H1 (cell line): ENCODE data around the gene COL28A1. TPM values are rescaled to one million over a fixed set of nuclear protein-coding genes. Genes with fewer than 3 reads are reported as not detected.

Experiments
- CTCF ChIA-PET: fragments of 300-600 bp; sonication (Branson Sonifier 250); formaldehyde crosslinking; loops from one replicate; lab custom pipeline; 2021; ENCODE audit not compliant: partially characterized antibody; lab: Charles Lee
- POLR2A ChIA-PET: fragments of 300-600 bp; sonication (Branson Sonifier 250); formaldehyde crosslinking; loops from one replicate; lab custom pipeline; 2021; ENCODE audit warnings: inconsistent platforms; ENCODE audit not compliant: partially characterized antibody; lab: Charles Lee
- DNase-seq, 2 experiments: peaks; one replicate each; pipeline versions ENCODE4 v3.0.0 to v3.0.0-alpha.2; 2010 to 2022; ENCODE audit warnings: low spot score in 2 of 2, low read depth in 1 of 2, mixed read lengths in 1 of 2
- FAIRE-seq: peaks from 2 replicates; lab custom pipeline; 2011; peaks lifted over from hg19 to GRCh38; lab: Jason Lieb, UNC
- H2AFZ ChIP-seq: 2 replicates; pipeline ENCODE4 v1.8.1; 2012; ENCODE audit warnings: low read length, inconsistent platforms
- H2AK5ac ChIP-seq: 2 replicates; pipeline ENCODE4 v1.6.1; 2013; ENCODE audit warnings: low read depth, low read length
- H2BK120ac ChIP-seq: replicated peaks from 2 replicates; pipeline ENCODE3; 2013; ENCODE audit warnings: low read depth, low read length, inconsistent platforms
- H2BK12ac ChIP-seq: 2 replicates; pipeline ENCODE4 v1.6.1; 2013; ENCODE audit warnings: low read depth, low read length
- H2BK15ac ChIP-seq: 2 replicates; pipeline ENCODE4 v1.6.1; 2013; ENCODE audit warnings: low read length
- H2BK20ac ChIP-seq: 2 replicates; pipeline ENCODE4 v1.6.1; 2013; ENCODE audit warnings: low read length
- H2BK5ac ChIP-seq: 2 replicates; pipeline ENCODE4 v1.6.1; 2013; ENCODE audit warnings: low read depth, low read length
- H3K14ac ChIP-seq: 2 replicates; pipeline ENCODE4 v1.6.1; 2013; ENCODE audit warnings: inconsistent platforms; ENCODE audit not compliant: insufficient read length
- H3K18ac ChIP-seq: 2 replicates; pipeline ENCODE4 v1.6.1; 2013; ENCODE audit warnings: low read length; ENCODE audit errors: extremely low read depth
- H3K23ac ChIP-seq: 2 replicates; pipeline ENCODE4 v1.6.1; 2013; ENCODE audit warnings: inconsistent platforms; ENCODE audit not compliant: insufficient read length
- H3K23me2 ChIP-seq: 2 replicates; pipeline ENCODE4 v1.6.1; 2013; ENCODE audit warnings: low read depth, low read length
- H3K27ac ChIP-seq: 2 replicates; pipeline ENCODE4 v1.6.1; 2011; ENCODE audit warnings: low read depth, low read length, inconsistent platforms
- H3K27me3 ChIP-seq, 4 experiments: replicated peaks in 1 of 4; 1 replicate in 1 of 4; 2 replicates in 3 of 4; pipeline versions ENCODE4 v1.6.1 to v1.8.1; 2011 to 2013; ENCODE audit warnings: low read length in 3 of 4, mild to moderate bottlenecking in 3 of 4, inconsistent platforms in 2 of 4, mixed read lengths in 2 of 4, moderate library complexity in 1 of 4; ENCODE audit not compliant: control insufficient read depth in 3 of 4, insufficient read depth in 3 of 4; ENCODE audit errors: extremely low read depth in 1 of 4
- H3K36me3 ChIP-seq, 4 experiments: 2 replicates each; pipeline versions ENCODE4 v1.6.1 to v1.8.1; 2011 to 2013; ENCODE audit warnings: mild to moderate bottlenecking in 4 of 4, low read length in 3 of 4, moderate library complexity in 2 of 4, control low read depth in 1 of 4, inconsistent platforms in 1 of 4; ENCODE audit not compliant: insufficient read depth in 4 of 4, control insufficient read depth in 2 of 4
- H3K4ac ChIP-seq: replicated peaks from 2 replicates; pipeline ENCODE3; 2013; ENCODE audit warnings: low read length, low read depth, mixed read lengths, inconsistent platforms; ENCODE audit not compliant: insufficient read length
- H3K4me1 ChIP-seq, 4 experiments: replicated peaks in 1 of 4; 1 replicate in 1 of 4; 2 replicates in 3 of 4; pipeline versions ENCODE4 v1.6.1 to v1.8.1; 2011 to 2013; ENCODE audit warnings: low read length in 3 of 4, inconsistent platforms in 2 of 4, mixed read lengths in 1 of 4; ENCODE audit not compliant: insufficient read depth in 4 of 4, control insufficient read depth in 3 of 4
- H3K4me2 ChIP-seq, 2 experiments: 2 replicates each; pipeline versions ENCODE4 v1.6.1 to v1.8.1; 2011 to 2013; ENCODE audit warnings: low read depth in 2 of 2, low read length in 2 of 2, control low read depth in 1 of 2, inconsistent platforms in 1 of 2, mild to moderate bottlenecking in 1 of 2; ENCODE audit not compliant: insufficient read depth in 1 of 2
- H3K4me3 ChIP-seq, 4 experiments: fragments of 200-600, 300-600 bp in 1 of 4; sonication (generic), shearing (Covaris generic), sonication (Bioruptor Twin) in 1 of 4; 2 replicates each; pipeline versions ENCODE4 v1.5.1 to v1.8.1; 2011 to 2016; ENCODE audit warnings: low read length in 4 of 4, low read depth in 3 of 4, control low read depth in 2 of 4, inconsistent platforms in 2 of 4, mild to moderate bottlenecking in 2 of 4, mixed read lengths in 1 of 4, moderate library complexity in 1 of 4; ENCODE audit not compliant: insufficient read depth in 2 of 4; ENCODE audit errors: extremely low read depth in 1 of 4
- H3K56ac ChIP-seq: replicated peaks from 2 replicates; pipeline ENCODE3; 2013; ENCODE audit warnings: low read depth, mild to moderate bottlenecking, mixed read lengths, low read length, inconsistent platforms; ENCODE audit not compliant: insufficient read length
- H3K79me1 ChIP-seq: 2 replicates; pipeline ENCODE4 v1.6.1; 2013; ENCODE audit warnings: low read depth, low read length, control low read depth
- H3K79me2 ChIP-seq, 2 experiments: 2 replicates each; pipeline versions ENCODE4 v1.6.1 to v1.8.1; 2012 to 2013; ENCODE audit warnings: low read length in 2 of 2, mild to moderate bottlenecking in 2 of 2, inconsistent platforms in 1 of 2; ENCODE audit not compliant: insufficient read depth in 2 of 2, control insufficient read depth in 1 of 2
- H3K9ac ChIP-seq, 4 experiments: replicated peaks in 1 of 4; 1 replicate in 1 of 4; 2 replicates in 3 of 4; pipeline versions ENCODE4 v1.6.1 to v1.8.1; 2011 to 2013; ENCODE audit warnings: low read depth in 3 of 4, low read length in 3 of 4, control low read depth in 2 of 4, mild to moderate bottlenecking in 2 of 4, moderate library complexity in 2 of 4, inconsistent platforms in 1 of 4; ENCODE audit errors: extremely low read depth in 1 of 4
- H3K9me3 ChIP-seq, 2 experiments: 2 replicates each; pipeline versions ENCODE4 v1.6.1 to v1.8.1; 2012 to 2013; ENCODE audit warnings: mild to moderate bottlenecking in 2 of 2, moderate library complexity in 2 of 2, control low read depth in 1 of 2, inconsistent platforms in 1 of 2, low read depth in 1 of 2, low read length in 1 of 2, mixed read lengths in 1 of 2; ENCODE audit not compliant: insufficient read depth in 2 of 2
- H4K20me1 ChIP-seq, 2 experiments: replicated peaks in 1 of 2; 2 replicates each; pipeline versions ENCODE3 to v1.8.1; 2011 to 2013; ENCODE audit warnings: inconsistent platforms in 2 of 2, low read length in 2 of 2, mild to moderate bottlenecking in 1 of 2; ENCODE audit not compliant: insufficient read depth in 2 of 2, control insufficient read depth in 1 of 2
- H4K5ac ChIP-seq: 2 replicates; pipeline ENCODE4 v1.6.1; 2013; ENCODE audit warnings: low read length, low read depth, mixed read lengths, inconsistent platforms; ENCODE audit not compliant: insufficient read length
- H4K8ac ChIP-seq: 2 replicates; pipeline ENCODE4 v1.8.0; 2013; ENCODE audit warnings: mild to moderate bottlenecking, moderate library complexity, low read length, inconsistent platforms; ENCODE audit not compliant: insufficient read depth; ENCODE audit errors: extremely low read depth
- H4K91ac ChIP-seq: replicated peaks from 2 replicates; pipeline ENCODE3; 2013; ENCODE audit warnings: low read length, mixed read lengths, inconsistent platforms; ENCODE audit not compliant: insufficient read length
- CBX5 ChIP-seq: fragments of 300-800, 300-1000 bp; sonication (generic); IDR thresholded peaks from 2 replicates; pipeline ENCODE4 v1.7.1; 2016; ENCODE audit warnings: antibody characterized with exemption, low read length, low read depth
- CHD2 ChIP-seq: IDR thresholded peaks from 2 replicates; pipeline ENCODE4 v1.6.1; 2012; ENCODE audit warnings: low read length, improper control_type of control experiment
- JUN ChIP-seq: IDR thresholded peaks from 2 replicates; pipeline ENCODE4 v1.6.1; 2011; ENCODE audit warnings: low read depth, mild to moderate bottlenecking, improper control_type of control experiment, low read length
- JUND ChIP-seq: IDR thresholded peaks from 2 replicates; pipeline ENCODE4 v1.6.1; 2011; ENCODE audit warnings: mild to moderate bottlenecking, improper control_type of control experiment, low read length
- RBBP5 ChIP-seq: IDR thresholded peaks from 2 replicates; pipeline ENCODE4 v1.7.1; 2012; ENCODE audit warnings: low read depth, mild to moderate bottlenecking, inconsistent platforms, low read length, moderate library complexity, borderline replicate concordance
- SIN3A ChIP-seq, 2 experiments: IDR thresholded peaks in 1 of 2; conservative IDR thresholded peaks in 1 of 2; 2 replicates each; pipeline ENCODE4 v1.6.1; 2011 to 2012; ENCODE audit warnings: low read length in 2 of 2, improper control_type of control experiment in 1 of 2, low read depth in 1 of 2, mild to moderate bottlenecking in 1 of 2
- SIX5 ChIP-seq: IDR thresholded peaks from 2 replicates; pipeline ENCODE4 v1.6.1; 2011; ENCODE audit warnings: mild to moderate bottlenecking, low read depth, low read length
- TEAD4 ChIP-seq: IDR thresholded peaks from 2 replicates; pipeline ENCODE4 v1.6.1; 2012; ENCODE audit warnings: low read depth, low read length, inconsistent platforms, mixed read lengths
- WGBS, 2 experiments: shearing (Covaris generic) in 1 of 2; methylation state at CpG; one replicate each; pipeline versions ENCODE4 v1.1.6 to v1.1.7; 2013 to 2015; ENCODE audit warnings: low lambda C conversion rate in 2 of 2, mixed read lengths in 2 of 2, inconsistent platforms in 1 of 2, low coverage in 1 of 2, missing lambda C conversion rate in 1 of 2; ENCODE audit not compliant: insufficient replicate concordance in 2 of 2, insufficient coverage in 1 of 2, insufficient read length in 1 of 2; ENCODE audit errors: extremely low coverage in 1 of 2, missing lambda C conversion rate in 1 of 2; 5-methylcytosine and 5-hydroxymethylcytosine counted together
- polyA plus RNA-seq, 7 experiments: library from polyadenylated mRNA; depleted of rRNA in 3 of 7; stranded (reverse) in 5 of 7; unstranded in 2 of 7; fragments of >200 nt in 5 of 7; fragments of 200-250 nt in 2 of 7; gene quantifications; 1 replicate in 5 of 7; 2 replicates in 1 of 7; 4 replicates in 1 of 7; pipeline versions ENCODE4 v1.2.1 to v1.2.3, GENCODE V29; 2011 to 2013; ENCODE audit warnings: missing spikeins in 2 of 7, mixed read lengths in 2 of 7
- total RNA-seq: library from RNA; stranded (reverse); fragmentation: NEBNext Ultra II Directional; extraction: Animal tissue kit (Norgen Biotek cat#: 25700); gene quantifications from 2 replicates; pipeline ENCODE4 v1.2.1, GENCODE V29; 2021

Gene COL28A1
- total and polyA plus RNA-seq, 2 of the 8 experiments (the other 6 are each of a cell fraction or from before 2014, with no cell fraction given): 0.22 to 0.38 TPM

DNA sequence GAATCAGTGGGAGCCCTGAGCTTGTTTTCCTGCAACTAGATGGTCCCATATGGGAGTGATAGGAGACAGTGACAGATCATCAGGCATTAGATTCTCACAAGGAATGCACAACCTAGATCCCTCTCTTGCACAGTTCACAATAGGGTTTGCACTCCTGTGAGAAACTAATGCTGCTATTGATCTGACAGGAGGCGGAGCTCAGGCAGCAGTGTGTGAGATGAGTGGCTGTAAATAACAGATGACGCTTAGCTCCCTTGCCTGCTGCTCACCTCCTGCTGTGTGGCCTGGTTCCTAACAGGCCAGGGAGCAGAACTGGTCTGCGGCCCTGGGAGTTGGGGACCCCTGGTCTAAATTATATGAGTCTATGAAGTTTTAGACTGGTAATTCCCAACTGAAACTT is 34.9 kb upstream of the COL28A1 start:
- no peak overlapping the region for H2AK5ac ChIP-seq
- H3K36me3 ChIP-seq: peaks cover 0 to 20% (median 8%) of the 10 kb centered on the region in 4 experiments; a peak in 3 of 8 replicates
- no peak for TF ChIP-seq RBBP5
- no peak for TF ChIP-seq TEAD4
- TF ChIP-seq SIN3A (conservative IDR thresholded peaks at IDR 0.05 in 1 of 2, IDR thresholded peaks at IDR 0.05 in 1 of 2; ENCODE audit: low read depth in 1 of 2, low read length in 2 of 2): no peak
- no peak for TF ChIP-seq JUN
- TF ChIP-seq JUND: no peak
- no peak for TF ChIP-seq SIX5
- no peak for TF ChIP-seq CBX5
- no peak for TF ChIP-seq CHD2

More for the DNA sequence above, 34.9 kb upstream of the COL28A1 start:
- Histone ChIP-seq H3K27me3 (no peaks in the 10 kb centered on the region), H2BK15ac (no peak overlapping the region), H3K4ac (no peak overlapping the region), H3K4me2 (no peak overlapping the region), H4K91ac (no peak overlapping the region), H3K79me1 (no peaks in the 10 kb centered on the region), H3K9me3 (peaks cover 3 to 7% of the 10 kb centered on the region in 2 experiments), H3K23me2 (no peaks in the 10 kb centered on the region; the same call in 1 of the 2 replicates), H3K9ac (no peak overlapping the region), H4K5ac (no peak overlapping the region), H3K27ac (no peak overlapping the region), H3K23ac (no peak overlapping the region), H4K20me1 (peaks cover 0 to 2% of the 10 kb centered on the region in 2 experiments), H3K4me1 (peaks cover 5 to 11% (median 6%) of the 10 kb centered on the region in 4 experiments; a peak in 6 of 7 replicates), H3K56ac (no peak overlapping the region), H2BK20ac (no peak overlapping the region), H3K18ac (no peak overlapping the region), H4K8ac (no peak overlapping the region), H2BK12ac (no peak overlapping the region), H2BK120ac (no peak overlapping the region), H3K79me2 (peaks cover 16 to 75% of the 10 kb centered on the region in 2 experiments), H2BK5ac (no peak overlapping the region), H3K4me3 (no peak overlapping the region), H2AFZ (no peak overlapping the region), H3K14ac (no peak overlapping the region)
- ChIA-PET POLR2A (no interaction called here), CTCF (interaction anchor here (1.3 kb wide), 1 partner anchor 616 kb away, joined by 3 read pairs; no protein-coding TSS in a partner anchor)
- FAIRE-seq (no peak), DNase-seq (no peak)
- WGBS, 2 experiments: 88% methylated on average over 3 of the region's 3 CpGs; no CpG with 5 or more reads in 1 of the 2 experiments
